Measurements from ENCODE around the gene MPZL2. TPM values are rescaled to one million over a fixed set of nuclear protein-coding genes. Genes with fewer than 3 reads are reported as not detected.

Gene MPZL2
- total and polyA plus RNA-seq, 2 of the 8 experiments (the other 6 are each of a cell fraction or from before 2014, with no cell fraction given), result 2.4 to 3.2 TPM

GRCh38 chr11:118276422-118276821, 12.3 kb upstream of the MPZL2 start (continued):
- TF ChIP-seq POLR2A (IDR thresholded peaks at IDR 0.05; ENCODE audit: control extremely low read depth in 1 of 2, low read depth in 2 of 2, low read length in 2 of 2) (no peak), SIX5 (IDR thresholded peaks at IDR 0.05; ENCODE audit: low read depth, low read length) (no peak), ASH2L (IDR thresholded peaks at IDR 0.05; ENCODE audit: low read length) (no peak), CHD1 (IDR thresholded peaks at IDR 0.05; ENCODE audit: low read depth, low read length) (no peak), EP300 (IDR thresholded peaks at IDR 0.05; ENCODE audit: borderline replicate concordance in 1 of 2, low read depth in 2 of 2, low read length in 2 of 2) (no peak)

Measured in H1 (cell line).